DMS79 (cell line): ENCODE data around the gene PRKG1.
"Not testable (repeated sequence)": the region's sequence is repeated elsewhere in the genome, so short reads cannot be mapped to it uniquely, and the experiment has no call there.

Experiments used
- DNase-seq: peaks from one replicate; lab custom pipeline; 2025; lab: John Stamatoyannopoulos, UW

Gene PRKG1

GRCh38 chr10:51270936-51271530, 196.7 kb downstream of the PRKG1 start:
- DNase-seq, result no peak

GRCh38 chr10:51272099-51272498, 197.8 kb downstream of the PRKG1 start:
- not testable (repeated sequence) for DNase-seq

DNA sequence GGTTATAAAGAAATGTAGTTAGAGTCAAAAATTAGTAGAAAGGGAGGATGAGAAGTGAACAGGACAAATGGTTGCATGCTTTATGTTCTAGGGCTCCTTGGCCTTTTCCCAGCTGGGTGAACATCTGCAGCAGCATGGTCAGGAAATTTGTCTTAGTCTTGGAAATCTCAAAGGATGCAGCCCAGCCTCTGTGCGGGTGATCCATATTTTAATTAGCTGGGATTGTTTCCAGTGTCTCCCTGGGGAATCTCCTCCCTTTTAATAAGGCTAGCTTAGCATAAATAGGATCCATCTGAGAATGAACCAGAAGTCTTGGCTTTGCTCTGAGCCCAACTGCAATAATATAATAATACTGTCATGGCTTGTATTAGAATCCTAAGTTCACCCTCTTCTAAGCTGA, 198.3 kb downstream of the PRKG1 start:
- DNase-seq, result no peak

- no peak for DNase-seq
Observed at GRCh38 chr10:51273574-51273973, 199.3 kb downstream of the PRKG1 start.

- DNase-seq, result not testable (repeated sequence)
Observed at GRCh38 chr10:51276097-51276496, 201.8 kb downstream of the PRKG1 start.

GRCh38 chr10:51281387-51281786, 207.1 kb downstream of the PRKG1 start:
- not testable (repeated sequence) for DNase-seq

- no peak for DNase-seq
Observed at GRCh38 chr10:51285601-51286000, 211.3 kb downstream of the PRKG1 start.

DNA sequence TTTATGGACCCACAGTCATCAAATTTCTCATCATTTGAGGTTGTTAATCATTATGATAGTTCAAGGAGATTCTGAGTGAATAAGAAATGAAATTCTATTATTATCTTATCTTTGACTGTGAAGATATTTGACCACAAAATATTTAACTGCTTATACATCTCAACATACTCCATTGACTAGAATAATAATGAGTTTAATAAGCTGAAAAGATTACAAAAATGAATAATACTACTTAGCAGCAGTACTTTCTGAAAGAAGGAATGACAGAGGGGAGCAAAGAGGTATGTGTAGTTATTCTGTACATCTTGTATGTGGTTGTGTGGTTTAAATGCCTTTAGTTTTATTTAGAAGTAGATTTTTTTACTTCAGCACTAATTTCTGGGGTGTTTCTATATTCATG, 214.2 kb downstream of the PRKG1 start:
- DNase-seq, result no peak

- DNase-seq, result no peak
Observed at GRCh38 chr10:51289519-51289918, 215.2 kb downstream of the PRKG1 start.

DNA sequence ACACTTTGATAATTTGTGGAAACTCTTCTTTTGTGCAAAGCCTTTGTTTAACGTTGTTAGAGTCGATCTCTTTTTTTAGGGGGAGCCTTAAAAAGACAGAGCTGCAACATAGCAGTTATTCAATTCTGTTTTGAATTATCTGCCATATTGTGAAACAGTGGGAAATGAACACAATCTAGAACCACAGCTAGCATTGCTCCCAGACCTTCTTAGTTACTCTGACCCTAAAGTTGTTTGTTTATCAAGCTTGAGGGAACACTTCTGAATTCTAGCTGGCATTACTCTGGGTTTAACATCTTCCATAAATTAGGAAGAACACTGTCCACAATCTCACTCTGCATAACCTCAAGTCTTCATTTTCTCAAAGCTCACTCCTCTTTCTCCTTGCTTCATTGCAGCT, 217.7 kb downstream of the PRKG1 start:
- no peak for DNase-seq

GRCh38 chr10:51297438-51297837, 223.2 kb downstream of the PRKG1 start:
- no peak for DNase-seq

DNA sequence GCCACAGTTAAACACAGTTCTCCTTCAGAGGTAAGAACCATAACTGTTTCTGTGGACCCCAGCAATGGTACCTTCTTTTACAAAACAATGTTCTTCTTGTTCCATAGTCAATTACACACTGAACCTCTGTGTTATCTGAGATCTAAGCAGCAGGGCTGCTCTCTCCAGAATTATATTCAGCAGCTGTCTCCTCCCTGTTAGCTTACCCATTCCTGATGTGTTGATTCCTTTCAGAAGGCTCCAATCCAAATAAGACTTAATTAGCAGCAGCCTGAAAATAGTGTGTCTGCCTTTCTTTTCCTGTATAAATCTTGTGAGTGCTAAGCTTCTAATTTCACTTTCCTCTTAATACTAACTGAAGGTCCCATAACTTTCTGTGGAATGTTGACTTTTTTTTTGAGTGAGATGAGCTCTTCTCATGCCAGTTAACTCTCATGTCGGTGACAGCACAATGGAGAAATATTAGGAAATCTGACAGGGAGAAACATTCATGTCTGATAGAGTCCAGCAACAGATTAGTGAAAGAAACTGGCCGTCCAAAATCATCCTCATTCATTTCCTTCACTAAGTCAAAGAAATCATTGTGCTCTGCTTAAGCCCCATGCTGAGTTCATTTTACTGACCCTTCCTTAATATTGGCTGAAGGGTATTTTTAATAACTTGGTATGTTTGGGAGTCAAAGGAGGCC, 226.5 kb downstream of the PRKG1 start:
- no peak for DNase-seq

- no peak for DNase-seq
Observed at GRCh38 chr10:51301644-51302043, 227.4 kb downstream of the PRKG1 start.

DNA sequence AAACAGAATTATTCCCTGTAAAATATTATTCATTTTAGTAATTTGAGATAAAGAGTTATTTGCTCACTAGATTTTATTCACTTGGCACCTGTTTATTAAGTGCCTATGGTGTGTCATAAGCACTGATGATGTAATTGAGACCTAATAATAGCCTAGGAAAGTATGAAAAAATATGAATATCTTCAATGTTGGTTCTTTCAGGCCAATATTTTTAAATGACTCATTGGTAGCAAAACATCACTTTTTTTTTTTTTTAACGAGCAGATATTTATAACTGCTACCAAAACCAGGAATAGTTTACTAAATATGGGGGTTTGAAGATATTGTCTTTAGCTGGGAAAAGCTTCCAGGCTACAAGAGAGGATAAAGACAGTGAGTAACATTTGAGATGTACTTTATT, 228.0 kb downstream of the PRKG1 start:
- no peak for DNase-seq

DNA sequence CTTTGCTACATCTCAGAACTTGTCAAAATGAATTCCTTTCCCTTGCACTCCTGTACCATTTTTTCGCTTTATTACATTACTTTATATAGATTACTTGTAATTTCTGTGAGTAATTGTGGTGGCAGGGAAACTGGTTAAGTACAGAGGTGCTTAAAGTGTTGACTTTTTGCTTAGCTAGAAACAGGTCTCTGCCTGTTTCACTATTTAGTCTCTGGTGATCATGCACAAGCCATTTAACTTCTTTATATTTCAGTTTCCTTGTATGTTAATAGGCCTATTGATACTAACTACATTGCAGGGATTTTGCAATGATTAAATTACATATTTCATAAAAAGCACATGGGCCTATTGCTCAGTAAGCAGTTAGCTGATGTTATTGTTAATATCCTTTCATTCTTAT, 233.8 kb downstream of the PRKG1 start:
- DNase-seq, result no peak

GRCh38 chr10:51311228-51311627, 236.9 kb downstream of the PRKG1 start:
- DNase-seq, result no peak

GRCh38 chr10:51312817-51313216, 238.5 kb downstream of the PRKG1 start:
- no peak for DNase-seq

- no peak for DNase-seq
Observed at GRCh38 chr10:51313251-51313650, 239.0 kb downstream of the PRKG1 start.

DNA sequence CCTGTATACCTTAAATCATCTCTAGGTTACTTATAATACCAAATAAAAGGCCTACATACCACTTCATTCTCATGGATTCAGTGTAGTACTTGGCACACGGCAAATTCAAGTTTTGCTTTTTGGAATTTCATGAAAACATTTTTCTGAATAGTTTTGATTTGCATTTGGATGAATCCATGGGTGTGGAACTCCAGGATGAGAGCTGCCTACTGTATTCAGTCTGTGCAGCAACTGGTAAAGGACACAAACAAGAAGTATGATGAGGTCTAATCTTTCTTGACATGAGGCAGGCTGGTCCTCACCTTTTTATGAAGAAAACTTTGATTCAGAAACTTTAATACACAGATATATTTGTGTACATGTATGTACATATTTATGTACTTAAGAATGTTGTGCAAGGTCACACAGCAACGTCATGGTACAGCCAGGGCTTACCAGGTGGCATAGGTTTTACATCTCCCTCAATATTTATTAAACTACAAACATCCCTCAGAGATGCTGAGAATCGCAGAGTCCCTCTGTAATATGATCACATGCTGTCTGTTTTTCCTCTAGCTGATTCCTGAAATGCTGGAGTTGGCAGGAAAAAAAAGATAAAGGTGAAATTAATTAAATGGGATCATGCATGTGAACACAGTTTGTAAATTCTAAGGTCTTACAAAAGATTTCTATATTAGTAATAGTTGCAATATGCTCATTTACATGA, 239.6 kb downstream of the PRKG1 start:
- DNase-seq, result no peak

GRCh38 chr10:51314481-51314880, 240.2 kb downstream of the PRKG1 start:
- DNase-seq, result no peak

DNA sequence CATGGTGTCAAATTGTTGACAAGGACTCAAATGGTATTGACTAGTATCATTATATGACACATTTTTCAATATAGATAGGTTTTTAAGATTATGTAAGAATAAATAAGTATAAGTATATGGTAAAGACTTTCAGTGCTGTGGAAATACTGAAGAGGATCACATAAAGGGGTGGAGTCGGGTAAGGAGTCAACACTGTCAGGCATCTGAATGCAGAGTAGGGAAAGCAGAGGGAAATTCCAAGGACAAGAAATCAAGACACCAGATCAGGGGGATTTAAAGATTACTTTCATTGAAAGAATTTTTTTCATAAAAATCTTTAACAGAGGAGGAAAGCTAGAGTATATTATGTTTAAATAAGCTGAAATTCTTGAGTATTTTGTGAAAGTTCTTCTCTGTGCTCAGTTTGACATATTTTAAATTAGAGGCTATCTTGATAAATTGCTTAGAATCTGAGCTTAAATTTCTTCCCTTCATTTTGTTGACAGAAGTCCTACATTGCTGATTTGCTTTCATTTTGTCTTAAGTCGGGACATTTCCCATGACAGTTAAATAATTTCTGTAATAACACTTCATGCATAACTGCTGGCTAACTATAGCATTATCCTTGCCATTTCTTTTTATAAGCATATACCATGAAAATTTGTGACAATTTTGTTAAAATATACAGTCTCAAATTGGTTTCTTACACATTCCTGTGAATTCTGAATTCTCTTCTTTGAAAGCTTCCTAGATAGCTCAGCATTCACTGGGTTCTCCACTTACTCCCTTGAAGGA, 244.3 kb downstream of the PRKG1 start:
- DNase-seq, result no peak

DNA sequence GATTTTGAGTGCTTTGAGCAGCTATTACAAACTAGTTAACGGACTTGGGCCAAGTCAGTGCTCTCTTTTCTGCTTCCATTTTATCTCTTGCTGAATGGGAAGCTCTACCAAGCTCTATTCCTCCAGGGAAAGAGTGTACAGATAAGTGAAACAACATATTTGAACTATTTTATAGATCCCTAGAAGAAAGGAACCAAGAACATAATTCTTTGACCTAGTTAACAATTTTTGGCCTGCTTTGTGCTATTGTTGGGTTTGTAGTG, 244.8 kb downstream of the PRKG1 start:
- DNase-seq, result no peak

DNA sequence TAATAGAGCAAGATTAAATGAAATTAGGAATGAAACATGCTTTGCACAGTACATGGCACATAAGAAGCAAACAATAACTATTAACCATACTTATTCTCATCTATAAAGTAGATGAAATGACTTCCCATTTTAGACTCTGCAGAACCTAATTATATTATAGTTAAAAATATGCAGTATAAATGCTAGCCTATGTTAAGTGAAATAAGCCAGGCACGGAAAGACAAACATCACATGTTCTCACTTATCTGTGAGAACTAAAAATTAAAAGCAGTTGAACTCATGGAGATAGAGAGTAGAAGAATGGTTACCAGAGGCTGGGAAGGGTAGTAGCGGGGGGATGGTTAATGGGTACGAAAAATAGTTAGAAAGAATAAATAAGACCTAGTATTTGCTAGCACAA, 247.0 kb downstream of the PRKG1 start:
- no peak for DNase-seq
